Fibroblast of the aortic adventitia (primary cell): ENCODE results near the gene GAREM2. TPM values are rescaled to one million over a fixed set of nuclear protein-coding genes. Genes with fewer than 3 reads are reported as not detected.
A peak's percentile ranks its signal among the peaks of the same experiment; 100 is the strongest.

ENCODE experiments used
- DNase-seq: peaks from one replicate; pipeline ENCODE4 v3.0.0-alpha.2; 2010; ENCODE audit warnings: low read depth
- H3K4me3 ChIP-seq: 2 replicates; pipeline ENCODE4 v1.5.1; 2011; ENCODE audit warnings: low read depth, mild to moderate bottlenecking, control low read depth, low read length, moderate library complexity
- total RNA-seq: library from RNA; depleted of rRNA; stranded (reverse); fragments of >200 nt; gene quantifications from 2 replicates; pipeline ENCODE4 v1.2.3, GENCODE V29; 2012; ENCODE audit warnings: low replicate concordance
- TF ChIP-seq, protein P1 (sequence below): IDR thresholded peaks from 2 replicates; pipeline ENCODE4 v1.5.1; 2011; ENCODE audit warnings: mild to moderate bottlenecking, low read length, control low read depth, inconsistent platforms; ENCODE audit not compliant: insufficient read depth

GAREM2 gene
- total RNA-seq, 1 donor: 2.4 TPM

DNA sequence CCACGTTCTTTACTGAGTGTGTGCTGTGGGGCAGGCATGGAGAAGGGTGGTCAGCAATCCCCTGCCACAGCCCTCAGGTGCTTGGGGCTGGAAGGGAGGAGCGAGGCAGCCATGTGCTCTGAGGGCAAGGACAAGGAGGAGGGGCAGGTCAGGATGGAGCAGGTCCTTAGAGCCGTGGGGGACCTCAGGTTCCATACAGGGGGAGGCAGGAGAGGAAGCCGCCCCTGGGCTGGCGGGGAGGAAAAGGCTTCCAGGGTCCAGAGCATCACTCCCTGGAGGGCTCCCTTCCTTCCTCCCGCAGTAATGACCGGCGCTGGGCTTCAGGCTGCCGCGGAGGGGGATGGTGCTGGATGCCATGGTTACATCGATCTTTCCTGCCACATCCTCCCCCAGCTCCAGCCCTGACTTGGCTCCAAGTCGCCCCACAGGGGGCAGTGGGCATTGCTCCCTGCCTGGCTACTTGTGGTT, 6.6 kb downstream of the GAREM2 start:
- TF ChIP-seq, protein P1, sequence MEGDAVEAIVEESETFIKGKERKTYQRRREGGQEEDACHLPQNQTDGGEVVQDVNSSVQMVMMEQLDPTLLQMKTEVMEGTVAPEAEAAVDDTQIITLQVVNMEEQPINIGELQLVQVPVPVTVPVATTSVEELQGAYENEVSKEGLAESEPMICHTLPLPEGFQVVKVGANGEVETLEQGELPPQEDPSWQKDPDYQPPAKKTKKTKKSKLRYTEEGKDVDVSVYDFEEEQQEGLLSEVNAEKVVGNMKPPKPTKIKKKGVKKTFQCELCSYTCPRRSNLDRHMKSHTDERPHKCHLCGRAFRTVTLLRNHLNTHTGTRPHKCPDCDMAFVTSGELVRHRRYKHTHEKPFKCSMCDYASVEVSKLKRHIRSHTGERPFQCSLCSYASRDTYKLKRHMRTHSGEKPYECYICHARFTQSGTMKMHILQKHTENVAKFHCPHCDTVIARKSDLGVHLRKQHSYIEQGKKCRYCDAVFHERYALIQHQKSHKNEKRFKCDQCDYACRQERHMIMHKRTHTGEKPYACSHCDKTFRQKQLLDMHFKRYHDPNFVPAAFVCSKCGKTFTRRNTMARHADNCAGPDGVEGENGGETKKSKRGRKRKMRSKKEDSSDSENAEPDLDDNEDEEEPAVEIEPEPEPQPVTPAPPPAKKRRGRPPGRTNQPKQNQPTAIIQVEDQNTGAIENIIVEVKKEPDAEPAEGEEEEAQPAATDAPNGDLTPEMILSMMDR: no peak
- no peak overlapping the region for H3K4me3 ChIP-seq
- DNase-seq: no peak

DNA sequence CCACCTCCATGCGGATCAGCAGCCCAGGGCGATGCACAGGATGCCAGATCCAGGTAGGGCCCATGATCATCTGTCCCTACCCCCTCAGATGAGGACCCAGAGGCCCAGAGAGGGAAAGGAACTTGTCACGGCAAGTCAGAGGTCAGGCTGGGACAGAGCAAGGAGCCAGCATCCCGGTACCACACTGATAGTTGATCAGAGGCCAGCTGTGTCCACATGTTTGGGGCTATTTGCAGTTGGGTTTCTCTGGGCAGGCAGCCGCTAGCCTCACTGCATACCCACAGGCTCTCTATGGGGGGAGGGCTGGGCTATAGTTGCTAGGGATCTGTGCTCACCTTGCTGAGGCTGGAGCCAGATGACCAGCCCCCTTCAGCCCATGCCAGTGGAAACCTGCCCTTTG, 9.6 kb downstream of the GAREM2 start:
- TF ChIP-seq, protein P1: no peak
- no peak overlapping the region for H3K4me3 ChIP-seq
- DNase-seq: no peak

DNA sequence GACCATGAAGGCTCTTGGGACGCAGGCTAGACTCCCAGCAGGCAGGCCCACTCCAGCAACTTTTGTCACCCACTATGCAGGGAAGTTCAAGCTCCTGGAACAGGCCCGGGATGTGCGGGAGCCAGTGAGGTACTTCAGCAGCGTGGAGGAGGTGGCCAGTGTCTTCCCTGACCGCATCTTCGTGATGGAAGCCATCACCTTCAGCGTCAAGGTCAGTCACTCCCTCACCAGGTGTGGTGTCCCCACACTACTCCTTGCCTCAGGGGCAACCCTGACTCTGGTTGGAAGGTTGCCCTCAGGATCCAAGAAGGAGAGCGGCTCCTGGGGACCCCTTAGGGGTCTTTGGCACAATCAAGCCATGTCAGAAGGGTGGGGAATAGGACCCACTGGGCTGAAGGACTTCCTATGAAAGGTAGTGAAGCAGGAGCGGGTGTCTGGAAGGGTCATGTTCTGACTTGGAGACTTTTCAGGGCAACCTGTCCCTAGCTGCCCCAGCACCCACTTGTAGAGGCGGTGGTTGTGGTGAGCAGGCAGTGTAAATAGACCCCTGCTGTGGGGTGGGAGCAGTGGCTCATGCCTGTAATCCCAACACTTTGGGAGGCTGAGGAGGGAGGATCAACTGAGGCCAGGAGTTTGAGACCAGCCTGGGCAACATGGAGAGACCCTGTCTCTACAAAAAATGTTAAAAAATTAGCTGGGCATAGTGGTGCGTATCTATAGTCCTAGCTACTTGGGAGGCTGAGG, 10.2 kb downstream of the GAREM2 start:
- TF ChIP-seq, protein P1: no peak
- H3K4me3 ChIP-seq: no peak overlapping the region
- DNase-seq: no peak

DNA sequence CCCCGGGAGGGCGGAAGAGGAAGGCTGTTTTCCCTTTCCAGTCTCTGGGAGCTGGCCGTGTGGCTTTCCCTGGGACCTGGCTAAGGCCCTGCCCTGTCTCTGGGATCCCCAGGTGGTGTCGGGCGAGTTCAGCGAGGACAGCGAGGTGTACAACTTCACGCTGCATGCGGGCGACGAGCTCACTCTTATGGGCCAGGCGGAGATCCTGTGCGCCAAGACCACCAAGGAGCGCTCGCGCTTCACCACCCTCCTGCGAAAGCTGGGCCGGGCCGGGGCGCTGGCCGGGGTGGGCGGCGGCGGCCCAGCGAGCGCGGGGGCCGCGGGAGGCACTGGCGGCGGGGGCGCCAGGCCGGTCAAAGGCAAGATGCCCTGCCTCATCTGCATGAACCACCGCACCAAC, 11.2 kb downstream of the GAREM2 start:
- TF ChIP-seq, protein P1: no peak
- DNase-seq: no peak
- H3K4me3 ChIP-seq: peak overlapping the region; percentile 69

DNA sequence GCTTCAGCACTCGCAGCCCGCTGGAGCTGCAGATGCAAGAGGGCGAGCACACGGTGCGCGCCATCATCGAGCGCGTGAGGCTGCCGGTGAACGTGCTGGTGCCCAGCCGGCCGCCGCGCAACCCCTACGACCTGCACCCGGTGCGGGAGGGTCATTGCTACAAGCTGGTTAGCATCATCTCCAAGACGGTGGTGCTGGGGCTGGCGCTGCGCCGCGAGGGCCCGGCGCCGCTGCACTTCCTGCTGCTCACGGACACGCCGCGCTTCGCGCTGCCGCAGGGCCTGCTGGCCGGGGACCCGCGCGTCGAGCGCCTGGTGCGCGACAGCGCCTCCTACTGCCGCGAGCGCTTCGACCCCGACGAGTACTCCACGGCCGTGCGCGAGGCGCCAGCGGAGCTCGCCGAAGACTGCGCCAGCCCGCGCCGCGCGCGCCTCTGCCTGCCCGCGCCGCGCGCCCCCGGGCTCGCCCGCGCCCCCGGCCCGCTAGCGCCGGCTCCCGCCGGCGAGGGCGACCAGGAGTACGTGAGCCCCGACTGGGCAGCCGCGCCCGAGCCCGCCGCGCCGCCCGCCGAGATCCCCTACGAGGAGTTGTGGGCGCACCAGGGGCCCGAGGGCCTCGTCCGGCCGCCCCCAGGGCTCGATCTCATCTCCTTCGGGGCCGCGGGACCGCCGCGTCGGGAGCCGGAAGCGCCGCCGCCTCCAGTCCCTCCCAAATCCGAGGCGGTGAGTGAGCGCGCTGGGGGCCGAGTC, 11.8 kb downstream of the GAREM2 start:
- TF ChIP-seq, protein P1: peak; percentile 52
- peak overlapping the region; percentile 69 for H3K4me3 ChIP-seq
- DNase-seq: peak; percentile 83

DNA sequence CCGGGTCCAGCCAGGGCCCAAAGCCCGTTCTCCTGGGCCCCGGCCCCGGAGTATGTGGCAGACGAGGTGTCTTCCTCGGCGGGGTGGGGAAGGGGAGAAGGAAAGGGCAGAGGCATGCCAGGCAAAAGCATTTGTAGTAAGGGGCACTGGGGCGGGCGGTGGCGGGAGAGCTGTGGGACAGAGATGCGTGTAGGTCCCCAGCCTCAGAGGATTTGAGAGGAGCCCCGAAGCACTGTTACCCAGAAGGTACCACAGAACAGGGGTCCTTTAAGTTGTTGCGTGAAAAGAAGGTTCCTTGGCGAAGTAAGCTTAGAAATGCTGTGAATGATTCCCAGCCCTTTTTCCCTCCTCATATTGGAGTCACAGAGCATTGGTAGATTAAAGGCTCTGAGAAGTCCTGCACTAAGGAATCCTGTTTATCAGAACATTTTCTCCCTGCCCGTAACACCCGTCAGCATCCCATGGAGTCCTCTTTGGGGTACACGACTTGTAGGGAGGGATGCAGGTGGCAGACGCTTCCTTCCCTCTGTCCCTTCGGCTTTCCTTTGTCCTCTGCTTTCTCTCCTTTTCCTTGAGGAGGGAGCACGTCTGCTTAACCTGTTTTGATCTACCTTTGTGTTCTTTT, 12.5 kb downstream of the GAREM2 start:
- TF ChIP-seq, protein P1: no peak
- DNase-seq: peak; percentile 30
- H3K4me3 ChIP-seq: peak overlapping the region; percentile 69
